Hematopoietic multipotent progenitor cell (in vitro differentiated cells): ENCODE data around the gene CERS4. TPM values are rescaled to one million over a fixed set of nuclear protein-coding genes. Genes with fewer than 3 reads are reported as not detected.
A peak's percentile ranks its signal among the peaks of the same experiment; 100 is the strongest.
"Not testable (repeated sequence)": the region's sequence is repeated elsewhere in the genome, so short reads cannot be mapped to it uniquely, and the experiment has no call there.

Source experiments
- DNase-seq, 3 donors: peaks; one replicate each; pipeline ENCODE4 v3.0.0-alpha.2; 2011 to 2015; ENCODE audit warnings: low read depth in 2 of 3, low spot score in 2 of 3
- total RNA-seq: library from RNA; depleted of rRNA; stranded (reverse); fragments of >200 nt; gene quantifications from one replicate; pipeline ENCODE4 v1.2.3, GENCODE V29; 2012

Gene CERS4
- total RNA-seq, 1 donor: 25.9 TPM

GRCh38 chr19:8259142-8259921, 50.2 kb downstream of the CERS4 start:
- no peak for DNase-seq

- DNase-seq: no peak
Observed at GRCh38 chr19:8259922-8260247, 50.7 kb downstream of the CERS4 start.

- no peak for DNase-seq
Observed at GRCh38 chr19:8261347-8261746, 52.2 kb downstream of the CERS4 start.

- DNase-seq: no peak
Observed at GRCh38 chr19:8261881-8262280, 52.7 kb downstream of the CERS4 start.

- DNase-seq: no peak
Observed at GRCh38 chr19:8262431-8262830, 53.3 kb downstream of the CERS4 start.

GRCh38 chr19:8264248-8264647, 55.1 kb downstream of the CERS4 start:
- DNase-seq: not testable (repeated sequence)

- no peak for DNase-seq
Observed at GRCh38 chr19:8265872-8266271, 56.7 kb downstream of the CERS4 start.

GRCh38 chr19:8269724-8270123, 60.6 kb downstream of the CERS4 start:
- DNase-seq: no peak

- not testable (repeated sequence) for DNase-seq
Observed at GRCh38 chr19:8276508-8276907, 67.3 kb downstream of the CERS4 start.

GRCh38 chr19:8291337-8291736, 82.2 kb downstream of the CERS4 start:
- DNase-seq: not testable (repeated sequence)

- no peak for DNase-seq
Observed at GRCh38 chr19:8302357-8302691, 93.2 kb downstream of the CERS4 start.

GRCh38 chr19:8302734-8303133, 93.6 kb downstream of the CERS4 start:
- DNase-seq: no peak

GRCh38 chr19:8304841-8305621, 95.9 kb downstream of the CERS4 start:
- DNase-seq: no peak

- DNase-seq: no peak
Observed at GRCh38 chr19:8305798-8306197, 96.6 kb downstream of the CERS4 start.

- DNase-seq: no peak
Observed at GRCh38 chr19:8306235-8307054, 97.3 kb downstream of the CERS4 start.

GRCh38 chr19:8307400-8307964, 98.3 kb downstream of the CERS4 start:
- no peak for DNase-seq

- peak; percentile 81 to 87 (median 85) for DNase-seq
Observed at GRCh38 chr19:8307965-8308866, 99.0 kb downstream of the CERS4 start, which contains the start of gene CD320. TSS of gene CD320 (minus strand) at chr19:8308358. CDS start at chr19:8308290, 68 bp downstream.

GRCh38 chr19:8308891-8309291, 99.7 kb downstream of the CERS4 start:
- no peak for DNase-seq

GRCh38 chr19:8310342-8311055, 101.3 kb downstream of the CERS4 start:
- no peak for DNase-seq
